ENCODE data around the gene GDPD3. TPM values are rescaled to one million over a fixed set of nuclear protein-coding genes. Genes with fewer than 3 reads are reported as not detected.

Gene GDPD3
- total and polyA plus RNA-seq, 2 of the 13 experiments (the other 11 are each of a cell fraction or from before 2014, with no cell fraction given): 18.7 to 20.6 TPM

DNA sequence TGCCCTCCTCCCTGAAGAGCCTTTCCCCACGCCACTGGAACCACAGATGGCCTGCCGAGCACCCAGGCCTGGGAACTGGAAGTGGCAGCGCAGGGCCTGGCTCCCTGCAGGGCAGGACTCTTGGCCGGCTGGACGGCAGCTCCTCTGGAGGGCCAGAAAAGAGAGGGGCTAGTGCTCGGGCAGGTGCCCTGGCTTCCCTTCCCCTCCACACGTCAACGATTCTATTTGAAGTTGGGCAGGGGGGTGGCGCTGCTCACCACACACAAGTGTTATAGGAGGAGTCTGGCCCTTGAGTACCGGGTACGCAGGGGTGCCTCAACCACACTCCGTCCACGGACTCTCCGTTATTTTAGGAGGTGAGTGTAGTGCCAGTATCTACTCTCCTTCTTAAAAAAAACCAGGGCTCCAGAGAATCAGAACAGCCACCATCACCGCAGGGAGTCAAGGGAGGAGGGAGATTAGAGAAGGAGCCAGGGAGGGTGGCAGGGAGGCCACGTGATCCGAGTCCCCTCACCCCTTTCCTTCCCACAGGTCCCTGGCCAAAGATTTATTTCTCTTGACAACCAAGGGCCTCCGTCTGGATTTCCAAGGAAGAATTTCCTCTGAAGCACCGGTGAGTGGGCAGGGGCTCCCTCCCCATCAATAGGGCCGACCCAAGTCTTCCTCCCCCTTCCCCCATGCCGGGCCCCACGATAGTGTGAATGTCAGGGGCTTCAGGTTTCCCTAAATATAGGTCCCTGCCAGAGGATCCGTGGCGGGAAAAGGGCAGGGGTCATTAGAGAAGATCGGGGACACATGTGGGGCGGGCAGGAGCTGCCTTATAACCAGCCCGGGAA lies 49.2 kb downstream of the GDPD3 start (continued):
- TF ChIP-seq, protein P1, sequence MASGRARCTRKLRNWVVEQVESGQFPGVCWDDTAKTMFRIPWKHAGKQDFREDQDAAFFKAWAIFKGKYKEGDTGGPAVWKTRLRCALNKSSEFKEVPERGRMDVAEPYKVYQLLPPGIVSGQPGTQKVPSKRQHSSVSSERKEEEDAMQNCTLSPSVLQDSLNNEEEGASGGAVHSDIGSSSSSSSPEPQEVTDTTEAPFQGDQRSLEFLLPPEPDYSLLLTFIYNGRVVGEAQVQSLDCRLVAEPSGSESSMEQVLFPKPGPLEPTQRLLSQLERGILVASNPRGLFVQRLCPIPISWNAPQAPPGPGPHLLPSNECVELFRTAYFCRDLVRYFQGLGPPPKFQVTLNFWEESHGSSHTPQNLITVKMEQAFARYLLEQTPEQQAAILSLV (CRISPR knock-in tag; IDR thresholded peaks at IDR 0.05; ENCODE audit: borderline replicate concordance): peak; percentile 25
- TF ChIP-seq, protein P2, sequence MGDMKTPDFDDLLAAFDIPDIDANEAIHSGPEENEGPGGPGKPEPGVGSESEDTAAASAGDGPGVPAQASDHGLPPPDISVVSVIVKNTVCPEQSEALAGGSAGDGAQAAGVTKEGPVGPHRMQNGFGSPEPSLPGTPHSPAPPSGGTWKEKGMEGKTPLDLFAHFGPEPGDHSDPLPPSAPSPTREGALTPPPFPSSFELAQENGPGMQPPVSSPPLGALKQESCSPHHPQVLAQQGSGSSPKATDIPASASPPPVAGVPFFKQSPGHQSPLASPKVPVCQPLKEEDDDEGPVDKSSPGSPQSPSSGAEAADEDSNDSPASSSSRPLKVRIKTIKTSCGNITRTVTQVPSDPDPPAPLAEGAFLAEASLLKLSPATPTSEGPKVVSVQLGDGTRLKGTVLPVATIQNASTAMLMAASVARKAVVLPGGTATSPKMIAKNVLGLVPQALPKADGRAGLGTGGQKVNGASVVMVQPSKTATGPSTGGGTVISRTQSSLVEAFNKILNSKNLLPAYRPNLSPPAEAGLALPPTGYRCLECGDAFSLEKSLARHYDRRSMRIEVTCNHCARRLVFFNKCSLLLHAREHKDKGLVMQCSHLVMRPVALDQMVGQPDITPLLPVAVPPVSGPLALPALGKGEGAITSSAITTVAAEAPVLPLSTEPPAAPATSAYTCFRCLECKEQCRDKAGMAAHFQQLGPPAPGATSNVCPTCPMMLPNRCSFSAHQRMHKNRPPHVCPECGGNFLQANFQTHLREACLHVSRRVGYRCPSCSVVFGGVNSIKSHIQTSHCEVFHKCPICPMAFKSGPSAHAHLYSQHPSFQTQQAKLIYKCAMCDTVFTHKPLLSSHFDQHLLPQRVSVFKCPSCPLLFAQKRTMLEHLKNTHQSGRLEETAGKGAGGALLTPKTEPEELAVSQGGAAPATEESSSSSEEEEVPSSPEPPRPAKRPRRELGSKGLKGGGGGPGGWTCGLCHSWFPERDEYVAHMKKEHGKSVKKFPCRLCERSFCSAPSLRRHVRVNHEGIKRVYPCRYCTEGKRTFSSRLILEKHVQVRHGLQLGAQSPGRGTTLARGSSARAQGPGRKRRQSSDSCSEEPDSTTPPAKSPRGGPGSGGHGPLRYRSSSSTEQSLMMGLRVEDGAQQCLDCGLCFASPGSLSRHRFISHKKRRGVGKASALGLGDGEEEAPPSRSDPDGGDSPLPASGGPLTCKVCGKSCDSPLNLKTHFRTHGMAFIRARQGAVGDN (CRISPR knock-in tag; IDR thresholded peaks at IDR 0.05): peak; percentile 98
- TF ChIP-seq ZNF121 (CRISPR knock-in tag; IDR thresholded peaks at IDR 0.05): no peak
- TF ChIP-seq, protein P3, sequence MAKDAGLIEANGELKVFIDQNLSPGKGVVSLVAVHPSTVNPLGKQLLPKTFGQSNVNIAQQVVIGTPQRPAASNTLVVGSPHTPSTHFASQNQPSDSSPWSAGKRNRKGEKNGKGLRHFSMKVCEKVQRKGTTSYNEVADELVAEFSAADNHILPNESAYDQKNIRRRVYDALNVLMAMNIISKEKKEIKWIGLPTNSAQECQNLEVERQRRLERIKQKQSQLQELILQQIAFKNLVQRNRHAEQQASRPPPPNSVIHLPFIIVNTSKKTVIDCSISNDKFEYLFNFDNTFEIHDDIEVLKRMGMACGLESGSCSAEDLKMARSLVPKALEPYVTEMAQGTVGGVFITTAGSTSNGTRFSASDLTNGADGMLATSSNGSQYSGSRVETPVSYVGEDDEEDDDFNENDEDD (CRISPR knock-in tag; IDR thresholded peaks at IDR 0.05; ENCODE audit: borderline replicate concordance): peak; percentile 9; the same call in 1 of the 2 replicates
- TF ChIP-seq ZSCAN22 (CRISPR knock-in tag; IDR thresholded peaks at IDR 0.05): no peak
- no peak for TF ChIP-seq SCMH1 (CRISPR knock-in tag; IDR thresholded peaks at IDR 0.05; ENCODE audit: borderline replicate concordance)
- no peak for TF ChIP-seq TEAD3 (CRISPR knock-in tag; optimal IDR thresholded peaks at IDR 0.05; ENCODE audit: borderline replicate concordance)
- no peak for TF ChIP-seq HOXA7 (CRISPR knock-in tag; IDR thresholded peaks at IDR 0.05)
- TF ChIP-seq ZNF337 (CRISPR knock-in tag; IDR thresholded peaks at IDR 0.05; ENCODE audit: borderline replicate concordance, low read depth): peak; percentile 49; the same call in 1 of the 2 replicates
- TF ChIP-seq NCOA5 (CRISPR knock-in tag; IDR thresholded peaks at IDR 0.05): no peak
- 0 out of 2 replicates have a peak, but pooled peaks have one; percentile 31 for TF ChIP-seq NFYB (CRISPR knock-in tag; IDR thresholded peaks at IDR 0.05)
- TF ChIP-seq FOXO1 (CRISPR knock-in tag; IDR thresholded peaks at IDR 0.05): peak; percentile 44; the same call in 1 of the 2 replicates
- 0 out of 2 replicates have a peak, but pooled peaks have one; percentile 29 for TF ChIP-seq SNAI1 (CRISPR knock-in tag; IDR thresholded peaks at IDR 0.05; ENCODE audit: borderline replicate concordance)
- no peak for TF ChIP-seq FIP1L1 (IDR thresholded peaks at IDR 0.05; ENCODE audit: borderline replicate concordance, insufficient read depth, low read depth, low read length)
- no peak for TF ChIP-seq ZNF672 (CRISPR knock-in tag; IDR thresholded peaks at IDR 0.05)
- TF ChIP-seq ERF (CRISPR knock-in tag; IDR thresholded peaks at IDR 0.05): no peak; the same call in 1 of the 2 replicates
- no peak for TF ChIP-seq ZNF234 (CRISPR knock-in tag; conservative IDR thresholded peaks at IDR 0.05)
- TF ChIP-seq ZNF329 (CRISPR knock-in tag; IDR thresholded peaks at IDR 0.05; ENCODE audit: low read depth): no peak
- TF ChIP-seq, protein P4, sequence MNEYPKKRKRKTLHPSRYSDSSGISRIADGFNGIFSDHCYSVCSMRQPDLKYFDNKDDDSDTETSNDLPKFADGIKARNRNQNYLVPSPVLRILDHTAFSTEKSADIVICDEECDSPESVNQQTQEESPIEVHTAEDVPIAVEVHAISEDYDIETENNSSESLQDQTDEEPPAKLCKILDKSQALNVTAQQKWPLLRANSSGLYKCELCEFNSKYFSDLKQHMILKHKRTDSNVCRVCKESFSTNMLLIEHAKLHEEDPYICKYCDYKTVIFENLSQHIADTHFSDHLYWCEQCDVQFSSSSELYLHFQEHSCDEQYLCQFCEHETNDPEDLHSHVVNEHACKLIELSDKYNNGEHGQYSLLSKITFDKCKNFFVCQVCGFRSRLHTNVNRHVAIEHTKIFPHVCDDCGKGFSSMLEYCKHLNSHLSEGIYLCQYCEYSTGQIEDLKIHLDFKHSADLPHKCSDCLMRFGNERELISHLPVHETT (CRISPR knock-in tag; conservative IDR thresholded peaks at IDR 0.05): peak; percentile 69
- TF ChIP-seq KLF16 (CRISPR knock-in tag; IDR thresholded peaks at IDR 0.05): peak in 1 of 2 experiments; percentile 53; a peak in 1 of 4 replicates

Data from HepG2 (cell line).